ENCODE results near the gene RGS14. TPM values are rescaled to one million over a fixed set of nuclear protein-coding genes. Genes with fewer than 3 reads are reported as not detected.

The RGS14 gene
- total RNA-seq, 2 donors from 2014 or later: 9.1 to 10.1 TPM

DNA sequence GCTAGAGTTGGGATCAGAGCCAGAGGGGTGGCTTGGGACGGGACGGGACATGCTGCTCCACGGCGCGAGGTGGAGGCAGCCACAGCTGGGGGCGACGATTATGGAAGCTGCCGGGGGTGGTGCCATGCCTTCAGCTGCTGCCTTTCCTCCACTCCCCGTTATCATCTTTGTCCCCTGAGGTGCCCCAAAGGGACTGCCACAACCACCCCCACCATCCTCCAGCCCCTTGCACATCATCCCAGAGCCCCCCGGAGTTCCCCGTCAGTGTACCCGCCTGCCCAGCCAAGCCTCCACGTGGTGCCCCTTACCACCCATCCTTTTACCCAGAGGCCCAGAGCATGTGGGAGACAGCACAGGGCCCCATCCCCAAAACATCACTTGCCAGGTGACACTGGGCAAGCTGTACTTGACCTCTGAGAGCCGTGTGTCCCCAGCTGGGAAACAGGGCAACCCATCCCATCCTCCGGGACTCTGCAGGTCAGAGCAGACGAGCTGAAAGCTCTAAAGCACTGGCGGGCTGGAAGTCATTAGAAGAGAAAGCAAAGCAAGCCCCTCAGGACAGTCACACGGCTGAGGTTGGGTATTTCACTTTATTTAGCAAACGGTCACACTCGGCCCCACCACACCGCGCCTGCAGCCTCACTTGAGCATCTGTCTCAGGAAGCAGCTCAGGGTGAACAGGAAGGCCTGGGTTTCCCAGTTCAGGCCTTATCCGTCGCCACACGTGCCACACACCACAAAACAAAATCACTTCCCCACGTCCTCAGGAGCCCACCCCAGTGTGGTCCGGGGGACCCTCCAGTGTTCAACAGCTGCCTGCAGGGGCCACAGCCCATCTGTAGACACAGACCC, 26.5 kb upstream of the RGS14 start:
- H3K27me3 ChIP-seq: no peaks in the 10 kb centered on the region
- peaks cover 33% of the 10 kb centered on the region for H3K36me3 ChIP-seq
- intact Hi-C loops (cut with DNase I): no loop called here
- no peaks in the 10 kb centered on the region for H3K9me3 ChIP-seq
- H3K27ac ChIP-seq: no peak overlapping the region
- H3K4me1 ChIP-seq: no peaks in the 10 kb centered on the region
- H3K9ac ChIP-seq (ENCODE audit: low read depth in 2 of 2, low read length in 2 of 2): no peak overlapping the region
- TF ChIP-seq, protein P1, sequence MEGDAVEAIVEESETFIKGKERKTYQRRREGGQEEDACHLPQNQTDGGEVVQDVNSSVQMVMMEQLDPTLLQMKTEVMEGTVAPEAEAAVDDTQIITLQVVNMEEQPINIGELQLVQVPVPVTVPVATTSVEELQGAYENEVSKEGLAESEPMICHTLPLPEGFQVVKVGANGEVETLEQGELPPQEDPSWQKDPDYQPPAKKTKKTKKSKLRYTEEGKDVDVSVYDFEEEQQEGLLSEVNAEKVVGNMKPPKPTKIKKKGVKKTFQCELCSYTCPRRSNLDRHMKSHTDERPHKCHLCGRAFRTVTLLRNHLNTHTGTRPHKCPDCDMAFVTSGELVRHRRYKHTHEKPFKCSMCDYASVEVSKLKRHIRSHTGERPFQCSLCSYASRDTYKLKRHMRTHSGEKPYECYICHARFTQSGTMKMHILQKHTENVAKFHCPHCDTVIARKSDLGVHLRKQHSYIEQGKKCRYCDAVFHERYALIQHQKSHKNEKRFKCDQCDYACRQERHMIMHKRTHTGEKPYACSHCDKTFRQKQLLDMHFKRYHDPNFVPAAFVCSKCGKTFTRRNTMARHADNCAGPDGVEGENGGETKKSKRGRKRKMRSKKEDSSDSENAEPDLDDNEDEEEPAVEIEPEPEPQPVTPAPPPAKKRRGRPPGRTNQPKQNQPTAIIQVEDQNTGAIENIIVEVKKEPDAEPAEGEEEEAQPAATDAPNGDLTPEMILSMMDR (IDR thresholded peaks at IDR 0.05): no peak
- no peak overlapping the region for H3K4me3 ChIP-seq
- no peak for DNase-seq

GRCh38 chr5:177332031-177332895, 25.5 kb upstream of the RGS14 start:
- TF ChIP-seq, protein P1 (IDR thresholded peaks at IDR 0.05): no peak
- Histone ChIP-seq H3K27ac (no peak overlapping the region), H3K9me3 (no peaks in the 10 kb centered on the region), H3K4me1 (no peaks in the 10 kb centered on the region), H3K27me3 (no peaks in the 10 kb centered on the region), H3K9ac (ENCODE audit: low read depth in 2 of 2, low read length in 2 of 2) (no peak overlapping the region), H3K36me3 (peaks cover 42% of the 10 kb centered on the region), H3K4me3 (no peak overlapping the region)
- intact Hi-C loops (cut with DNase I): no loop called here
- no peak for DNase-seq

- H3K4me3 ChIP-seq: no peak overlapping the region
- TF ChIP-seq, protein P1 (IDR thresholded peaks at IDR 0.05): no peak
- peaks cover 47% of the 10 kb centered on the region for H3K36me3 ChIP-seq
- DNase-seq: no peak
- intact Hi-C loops (cut with DNase I): no loop called here
- H3K27ac ChIP-seq: no peak overlapping the region
- H3K4me1 ChIP-seq: no peaks in the 10 kb centered on the region
- H3K9ac ChIP-seq (ENCODE audit: low read depth in 2 of 2, low read length in 2 of 2): no peak overlapping the region
- no peaks in the 10 kb centered on the region for H3K27me3 ChIP-seq
- no peaks in the 10 kb centered on the region for H3K9me3 ChIP-seq
Observed at GRCh38 chr5:177332896-177333260, 24.8 kb upstream of the RGS14 start.

GRCh38 chr5:177333420-177334154, 24.1 kb upstream of the RGS14 start:
- H3K4me3 ChIP-seq: no peak overlapping the region
- intact Hi-C loops (cut with DNase I): no loop called here
- H3K9ac ChIP-seq (ENCODE audit: low read depth in 2 of 2, low read length in 2 of 2): no peak overlapping the region
- no peak for DNase-seq
- no peaks in the 10 kb centered on the region for H3K4me1 ChIP-seq
- TF ChIP-seq, protein P1 (IDR thresholded peaks at IDR 0.05): no peak
- peaks cover 47% of the 10 kb centered on the region for H3K36me3 ChIP-seq
- H3K27me3 ChIP-seq: no peaks in the 10 kb centered on the region
- no peak overlapping the region for H3K27ac ChIP-seq
- H3K9me3 ChIP-seq: no peaks in the 10 kb centered on the region

DNA sequence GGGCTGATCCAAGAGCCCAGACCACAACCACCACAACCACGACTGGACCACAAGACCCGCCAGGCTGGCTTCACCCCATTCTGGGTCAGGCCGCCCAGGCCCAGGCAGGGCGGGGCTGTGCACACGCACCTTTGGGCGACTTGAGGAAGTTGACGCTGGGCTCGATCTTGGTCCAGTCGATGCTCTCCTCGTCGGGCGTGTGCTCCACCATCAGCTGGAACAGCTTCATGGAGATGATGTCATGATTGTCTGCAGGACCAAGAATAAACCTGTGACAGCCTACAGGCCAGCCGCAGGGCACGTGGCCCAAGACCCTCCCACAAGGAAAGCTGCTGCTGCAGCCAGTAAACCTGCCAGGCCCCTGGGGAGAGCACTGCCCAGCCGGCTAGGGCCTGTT, 23.6 kb upstream of the RGS14 start:
- Histone ChIP-seq H3K4me1 (no peaks in the 10 kb centered on the region), H3K9me3 (no peaks in the 10 kb centered on the region), H3K36me3 (peaks cover 47% of the 10 kb centered on the region), H3K4me3 (no peak overlapping the region), H3K27ac (no peak overlapping the region), H3K9ac (ENCODE audit: low read depth in 2 of 2, low read length in 2 of 2) (no peak overlapping the region), H3K27me3 (no peaks in the 10 kb centered on the region)
- intact Hi-C loops (cut with DNase I): no loop called here
- DNase-seq: no peak
- TF ChIP-seq, protein P1 (IDR thresholded peaks at IDR 0.05): no peak
